Endothelial cell (in vitro differentiated cells): ENCODE measurements around the gene FARS2. TPM values are rescaled to one million over a fixed set of nuclear protein-coding genes. Genes with fewer than 3 reads are reported as not detected.

Source experiments
- DNase-seq: peaks from one replicate; pipeline ENCODE4 v3.0.0; 2021; ENCODE audit warnings: low spot score
- H3K27ac Mint-ChIP-seq: one replicate; pipeline ENCODE4 v1.8.0; 2021; ENCODE audit warnings: mixed read lengths, inconsistent platforms; ENCODE audit not compliant: unreplicated experiment
- H3K27me3 Mint-ChIP-seq: one replicate; pipeline ENCODE4 v1.8.0; 2021; ENCODE audit warnings: mild to moderate bottlenecking, moderate library complexity, mixed read lengths, inconsistent platforms; ENCODE audit not compliant: unreplicated experiment
- H3K36me3 Mint-ChIP-seq: one replicate; pipeline ENCODE4 v1.8.0; 2021; ENCODE audit warnings: mild to moderate bottlenecking, low read depth, mixed read lengths, inconsistent platforms; ENCODE audit not compliant: unreplicated experiment
- H3K4me1 Mint-ChIP-seq: one replicate; pipeline ENCODE4 v1.8.0; 2021; ENCODE audit warnings: mild to moderate bottlenecking, mixed read lengths, inconsistent platforms; ENCODE audit not compliant: unreplicated experiment
- H3K4me3 Mint-ChIP-seq: one replicate; pipeline ENCODE4 v1.8.0; 2021; ENCODE audit warnings: mild to moderate bottlenecking, mixed read lengths, inconsistent platforms; ENCODE audit not compliant: unreplicated experiment
- H3K9me3 Mint-ChIP-seq: one replicate; pipeline ENCODE4 v1.8.0; 2021; ENCODE audit warnings: mixed read lengths, inconsistent platforms; ENCODE audit not compliant: unreplicated experiment
- total RNA-seq: library from RNA; stranded (reverse); fragmentation: NEBNext Ultra II Directional; extraction: Animal tissue kit (Norgen Biotek cat#: 25700); gene quantifications from one replicate; pipeline ENCODE4 v1.2.1, GENCODE V29; 2021; ENCODE audit not compliant: unreplicated experiment
- TF ChIP-seq, protein P1 (sequence below): fragments of 200-600 bp; sonication (generic); IDR thresholded peaks from one replicate; pipeline ENCODE4 v1.5.0; 2021; ENCODE audit warnings: antibody characterized with exemption; ENCODE audit not compliant: unreplicated experiment

The FARS2 gene
- total RNA-seq, 1 donor from 2014 or later = 17.8 TPM

DNA sequence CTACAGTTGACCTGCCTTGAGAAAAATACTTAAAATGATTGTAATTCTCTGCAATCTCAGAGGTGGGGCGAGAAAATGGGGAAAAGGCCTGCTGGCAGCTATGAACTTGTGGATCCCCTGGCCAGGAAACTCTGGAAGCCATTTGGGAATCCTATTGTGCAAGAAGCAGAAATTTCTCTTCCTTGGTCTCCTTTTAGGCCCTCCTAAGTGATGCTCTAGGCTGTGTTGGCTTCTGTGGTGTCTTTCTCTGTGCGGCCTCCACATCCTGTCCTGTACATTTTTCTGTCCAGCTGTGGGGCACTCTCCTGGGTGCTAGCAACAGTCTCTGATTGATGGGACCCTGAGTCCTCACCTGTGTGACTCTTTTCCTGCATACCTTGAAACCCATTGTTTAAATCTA is 290.9 kb downstream of the FARS2 start:
- peaks cover 5% of the 10 kb centered on the region for H3K36me3 Mint-ChIP-seq
- H3K4me3 Mint-ChIP-seq = no peak overlapping the region
- no peaks in the 10 kb centered on the region for H3K4me1 Mint-ChIP-seq
- TF ChIP-seq, protein P1, sequence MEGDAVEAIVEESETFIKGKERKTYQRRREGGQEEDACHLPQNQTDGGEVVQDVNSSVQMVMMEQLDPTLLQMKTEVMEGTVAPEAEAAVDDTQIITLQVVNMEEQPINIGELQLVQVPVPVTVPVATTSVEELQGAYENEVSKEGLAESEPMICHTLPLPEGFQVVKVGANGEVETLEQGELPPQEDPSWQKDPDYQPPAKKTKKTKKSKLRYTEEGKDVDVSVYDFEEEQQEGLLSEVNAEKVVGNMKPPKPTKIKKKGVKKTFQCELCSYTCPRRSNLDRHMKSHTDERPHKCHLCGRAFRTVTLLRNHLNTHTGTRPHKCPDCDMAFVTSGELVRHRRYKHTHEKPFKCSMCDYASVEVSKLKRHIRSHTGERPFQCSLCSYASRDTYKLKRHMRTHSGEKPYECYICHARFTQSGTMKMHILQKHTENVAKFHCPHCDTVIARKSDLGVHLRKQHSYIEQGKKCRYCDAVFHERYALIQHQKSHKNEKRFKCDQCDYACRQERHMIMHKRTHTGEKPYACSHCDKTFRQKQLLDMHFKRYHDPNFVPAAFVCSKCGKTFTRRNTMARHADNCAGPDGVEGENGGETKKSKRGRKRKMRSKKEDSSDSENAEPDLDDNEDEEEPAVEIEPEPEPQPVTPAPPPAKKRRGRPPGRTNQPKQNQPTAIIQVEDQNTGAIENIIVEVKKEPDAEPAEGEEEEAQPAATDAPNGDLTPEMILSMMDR = no peak
- no peak for DNase-seq
- H3K27me3 Mint-ChIP-seq = peaks cover 5% of the 10 kb centered on the region
- no peaks in the 10 kb centered on the region for H3K9me3 Mint-ChIP-seq
- H3K27ac Mint-ChIP-seq = no peak overlapping the region

DNA sequence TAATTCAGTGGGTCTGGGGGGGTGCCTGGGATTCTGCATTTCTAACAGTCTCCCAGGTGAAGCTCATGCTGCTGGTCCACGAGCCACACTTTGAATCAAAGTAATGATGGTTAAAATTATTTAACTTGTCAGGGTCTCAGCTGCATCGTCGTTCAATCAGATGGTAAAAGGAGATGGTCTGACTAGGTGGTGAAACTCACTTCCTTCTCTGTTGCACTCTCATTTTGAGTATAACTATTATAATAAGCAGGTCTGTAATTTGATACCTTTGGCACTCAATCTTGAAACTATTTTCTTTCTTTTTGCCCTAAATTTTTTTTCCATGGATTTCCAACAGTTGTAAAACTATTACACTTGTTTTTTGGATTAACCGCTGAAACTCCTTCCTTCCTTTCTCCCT is 292.5 kb downstream of the FARS2 start:
- TF ChIP-seq, protein P1 = no peak
- peaks cover 5% of the 10 kb centered on the region for H3K36me3 Mint-ChIP-seq
- peaks cover 5% of the 10 kb centered on the region for H3K27me3 Mint-ChIP-seq
- no peaks in the 10 kb centered on the region for H3K4me1 Mint-ChIP-seq
- no peaks in the 10 kb centered on the region for H3K9me3 Mint-ChIP-seq
- DNase-seq = no peak
- H3K4me3 Mint-ChIP-seq = no peak overlapping the region
- no peak overlapping the region for H3K27ac Mint-ChIP-seq

DNA sequence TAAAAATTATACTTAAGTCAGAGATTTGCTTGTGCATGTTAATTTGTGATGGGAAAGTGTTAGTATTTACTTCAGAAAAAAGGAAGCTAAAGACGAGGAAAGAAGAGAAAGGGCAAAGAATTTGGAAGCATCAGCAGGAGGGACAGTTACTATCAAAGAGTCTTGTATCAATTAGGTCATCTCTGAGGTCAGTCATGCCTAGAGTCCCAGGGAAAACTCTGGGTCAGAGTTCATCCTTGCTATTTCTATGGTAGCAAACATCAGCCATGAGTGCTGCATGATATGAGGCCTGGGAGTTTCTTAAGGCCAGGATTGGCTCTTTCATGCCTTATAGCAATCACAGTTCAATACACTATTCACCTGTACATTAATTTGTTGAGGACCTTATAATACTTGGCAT is 292.9 kb downstream of the FARS2 start:
- H3K4me3 Mint-ChIP-seq = no peak overlapping the region
- peaks cover 4% of the 10 kb centered on the region for H3K27me3 Mint-ChIP-seq
- no peak for DNase-seq
- TF ChIP-seq, protein P1 = no peak
- peaks cover 5% of the 10 kb centered on the region for H3K36me3 Mint-ChIP-seq
- H3K9me3 Mint-ChIP-seq = no peaks in the 10 kb centered on the region
- H3K27ac Mint-ChIP-seq = no peak overlapping the region
- H3K4me1 Mint-ChIP-seq = no peaks in the 10 kb centered on the region

DNA sequence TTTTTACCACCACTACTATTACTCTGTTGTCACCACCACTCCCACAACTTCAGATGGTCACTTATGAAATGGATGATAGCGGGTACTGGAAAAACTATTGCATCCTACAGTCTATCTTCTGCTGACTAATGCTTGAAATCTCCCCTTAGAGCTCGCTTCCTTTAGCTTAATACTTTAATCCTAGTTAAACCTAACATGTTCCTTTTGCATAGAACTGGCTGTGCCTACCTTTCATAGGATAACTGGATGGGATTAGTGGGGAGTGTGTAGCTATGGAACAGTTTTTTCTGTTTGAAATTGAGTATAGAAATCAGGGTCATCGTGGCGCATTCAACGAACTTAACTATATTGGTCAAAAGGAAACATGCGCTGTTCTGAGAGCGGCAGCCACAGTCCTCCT is 294.7 kb downstream of the FARS2 start:
- Mint-ChIP-seq H3K27ac (no peak overlapping the region), H3K36me3 (peaks cover 4% of the 10 kb centered on the region), H3K4me1 (no peaks in the 10 kb centered on the region), H3K4me3 (no peak overlapping the region), H3K9me3 (no peaks in the 10 kb centered on the region), H3K27me3 (peaks cover 3% of the 10 kb centered on the region)
- DNase-seq = no peak
- TF ChIP-seq, protein P1 = no peak

DNA sequence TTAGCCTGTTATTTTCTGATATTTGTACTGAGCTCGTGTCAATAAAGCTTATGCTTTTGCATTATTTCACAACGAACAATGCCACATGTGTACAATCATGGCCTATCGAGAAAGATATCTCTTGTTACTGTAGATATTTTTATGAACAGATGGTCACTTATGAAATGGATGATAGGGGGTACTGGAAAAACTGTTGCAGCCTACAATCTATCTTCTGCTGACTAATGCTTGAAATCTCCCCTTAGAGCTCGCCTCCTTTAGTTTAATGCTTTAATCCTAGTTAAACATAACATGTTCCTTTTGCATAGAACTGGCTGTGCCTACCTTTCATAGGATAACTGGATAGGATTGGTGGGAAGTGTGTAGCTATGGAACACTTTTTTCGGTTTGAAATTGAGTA is 296.2 kb downstream of the FARS2 start:
- TF ChIP-seq, protein P1 = no peak
- H3K4me3 Mint-ChIP-seq = no peak overlapping the region
- H3K9me3 Mint-ChIP-seq = no peaks in the 10 kb centered on the region
- H3K27ac Mint-ChIP-seq = no peak overlapping the region
- H3K4me1 Mint-ChIP-seq = no peaks in the 10 kb centered on the region
- H3K36me3 Mint-ChIP-seq = no peaks in the 10 kb centered on the region
- no peak for DNase-seq
- no peaks in the 10 kb centered on the region for H3K27me3 Mint-ChIP-seq
